GM18505 (cell line): ENCODE results near the gene ZNF385D.

Experiments used
- ATAC-seq: cut with Tn5 transposase; IDR thresholded peaks from one replicate; pipeline ENCODE4 v1.9.1; 2021; ENCODE audit not compliant: unreplicated experiment
- POLR2A ChIP-seq: IDR thresholded peaks from 4 replicates; pipeline ENCODE4 v1.6.1; 2011; ENCODE audit warnings: borderline replicate concordance; ENCODE audit not compliant: insufficient read depth, insufficient read length; ENCODE audit errors: extremely low read depth

The ZNF385D gene

DNA sequence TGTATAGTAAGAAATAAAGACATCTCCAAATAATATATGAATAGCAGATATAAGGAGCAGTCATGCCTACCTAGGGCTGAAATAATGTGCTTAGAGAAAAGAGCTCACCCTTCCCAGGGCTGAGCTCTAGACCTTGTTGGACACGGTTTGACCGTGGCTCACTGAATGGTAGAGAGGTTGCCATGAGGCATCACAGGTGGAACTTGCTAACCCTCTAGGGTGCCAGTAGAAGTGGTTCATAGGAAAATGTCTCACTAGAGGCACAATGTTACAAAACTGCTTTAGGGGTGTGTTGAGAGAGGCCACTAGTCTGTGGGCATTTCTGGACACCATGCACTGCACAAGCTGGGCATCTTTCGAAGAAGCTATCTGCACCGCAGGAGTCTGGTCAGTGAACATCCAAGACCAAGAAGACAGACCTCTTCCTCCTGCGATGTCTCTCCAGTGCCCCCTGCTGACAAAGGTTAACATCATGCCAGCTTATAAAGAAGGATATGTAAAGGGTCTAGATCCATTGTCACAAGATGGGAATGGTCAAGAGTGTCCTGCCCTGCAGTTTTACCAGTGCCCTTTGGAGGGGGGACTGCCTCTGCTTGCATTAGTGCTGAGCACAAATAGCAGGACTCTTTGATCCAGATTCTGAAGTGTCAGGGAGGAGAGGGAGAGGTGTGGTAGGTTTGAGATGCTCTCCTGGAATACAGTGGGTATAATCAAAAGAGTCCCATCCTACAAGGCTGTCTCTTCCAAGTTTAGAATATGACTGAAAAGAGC lies 266.8 kb downstream of the ZNF385D start:
- no peak for ATAC-seq
- TF ChIP-seq POLR2A: no peak

DNA sequence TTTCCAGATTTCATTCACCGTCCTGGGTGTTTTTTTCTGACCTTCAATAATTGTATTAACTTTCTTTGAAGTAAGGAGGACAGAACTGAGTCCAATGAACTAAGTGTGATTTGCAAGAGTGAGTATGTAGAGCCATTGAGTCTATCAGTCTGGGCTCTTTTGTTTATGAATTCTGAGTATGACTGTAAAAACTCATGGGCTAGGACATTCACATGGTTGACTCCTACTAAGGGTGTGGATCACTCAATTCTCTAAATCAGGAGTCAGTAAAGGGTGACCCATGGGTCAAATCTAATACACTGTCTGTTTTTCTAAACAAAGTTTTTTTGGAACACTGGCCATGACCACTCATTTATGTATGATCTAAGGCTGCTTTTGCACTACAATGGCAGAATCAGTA lies 269.0 kb downstream of the ZNF385D start:
- ATAC-seq: no peak

DNA sequence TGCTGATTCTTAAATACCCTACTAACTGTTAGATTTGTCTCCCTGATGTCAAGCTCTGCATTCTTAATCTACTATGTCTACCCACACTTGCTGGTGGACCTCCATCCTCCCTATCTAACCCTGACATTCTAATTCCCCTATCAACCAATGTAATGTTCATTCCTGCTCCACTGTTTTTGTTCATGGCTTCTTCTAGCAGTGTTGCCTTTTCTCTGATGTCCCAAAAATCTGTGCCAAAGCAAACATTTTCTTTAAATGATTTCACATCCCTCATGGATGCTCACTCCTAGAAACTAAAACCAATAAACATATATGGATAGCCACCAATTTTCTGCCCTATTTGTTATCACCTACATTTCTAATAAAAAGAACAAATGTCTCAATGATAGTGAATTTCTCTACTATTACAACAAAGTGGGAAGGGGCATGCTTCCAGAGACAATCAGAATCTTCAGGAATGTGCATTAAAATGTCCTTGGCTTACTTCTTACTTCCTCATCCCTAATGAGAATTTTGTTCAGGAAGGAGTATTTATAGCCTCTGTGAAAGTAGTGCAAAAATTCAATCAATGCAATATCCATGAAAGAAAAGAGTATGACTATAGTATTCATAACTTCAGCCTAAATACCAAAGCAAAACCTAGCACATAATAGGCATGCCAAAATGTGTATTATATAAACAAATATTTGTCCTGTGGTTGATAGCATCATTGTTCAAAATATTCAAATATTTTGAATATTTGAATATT lies 273.3 kb downstream of the ZNF385D start:
- TF ChIP-seq POLR2A: no peak
- ATAC-seq: no peak

More for the DNA sequence above, 269.0 kb downstream of the ZNF385D start:
- TF ChIP-seq POLR2A: no peak

DNA sequence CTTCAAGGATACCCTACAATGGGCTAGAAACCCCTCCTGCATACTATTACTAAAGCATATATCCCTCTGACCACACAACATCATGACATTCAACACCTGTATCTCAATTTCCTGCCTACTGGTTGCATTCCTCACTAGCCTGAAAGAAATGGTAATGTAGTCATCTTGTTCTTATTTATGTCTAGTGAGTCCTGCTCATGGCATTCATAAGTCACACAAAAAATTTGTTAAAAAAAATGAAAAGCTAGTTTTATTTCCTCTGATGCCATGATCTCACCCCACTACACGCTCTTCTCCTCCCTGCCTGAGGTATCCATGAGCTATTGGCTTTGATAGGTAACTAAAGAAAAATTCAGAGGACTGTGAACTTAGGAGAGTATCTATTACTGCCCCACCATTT lies 284.5 kb downstream of the ZNF385D start:
- ATAC-seq: no peak
- no peak for TF ChIP-seq POLR2A

DNA sequence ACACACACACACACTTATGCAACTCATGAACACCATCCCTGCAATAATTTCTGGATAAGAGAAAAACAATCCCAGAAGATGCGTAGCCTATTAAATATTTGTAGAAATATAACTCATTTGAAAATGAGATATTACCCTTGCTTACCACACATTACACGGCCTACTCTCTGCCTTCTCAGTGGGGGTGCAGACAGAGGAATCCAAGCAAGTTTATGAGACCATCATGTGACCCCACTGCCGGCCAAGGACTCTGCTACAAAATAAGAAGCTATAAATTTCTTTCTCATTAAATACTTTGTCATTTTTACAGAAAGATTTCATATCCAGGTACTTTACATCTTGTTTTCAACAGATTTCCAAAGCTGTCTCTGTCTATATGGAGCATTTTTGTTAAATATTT lies 286.3 kb downstream of the ZNF385D start:
- ATAC-seq: no peak
- no peak for TF ChIP-seq POLR2A

DNA sequence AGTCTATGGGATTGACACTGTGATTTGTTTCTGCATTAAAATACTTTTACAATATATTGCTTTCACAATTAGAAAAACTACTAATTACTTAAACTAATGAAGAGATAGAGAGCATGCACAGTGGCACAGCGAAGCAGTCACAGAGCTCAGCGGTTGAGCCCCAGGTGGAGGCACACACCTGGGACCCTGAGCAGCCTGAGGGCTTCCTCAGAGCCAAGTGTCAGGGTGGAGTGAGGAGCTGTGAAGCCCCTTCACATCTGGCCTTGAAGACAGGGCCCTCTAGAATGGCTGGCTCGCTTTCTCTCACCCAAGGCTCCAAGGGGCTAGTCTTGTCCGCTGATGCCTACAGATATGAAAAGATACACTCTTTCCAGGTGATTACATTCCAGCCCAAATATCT lies 287.7 kb downstream of the ZNF385D start:
- ATAC-seq: no peak
- no peak for TF ChIP-seq POLR2A

DNA sequence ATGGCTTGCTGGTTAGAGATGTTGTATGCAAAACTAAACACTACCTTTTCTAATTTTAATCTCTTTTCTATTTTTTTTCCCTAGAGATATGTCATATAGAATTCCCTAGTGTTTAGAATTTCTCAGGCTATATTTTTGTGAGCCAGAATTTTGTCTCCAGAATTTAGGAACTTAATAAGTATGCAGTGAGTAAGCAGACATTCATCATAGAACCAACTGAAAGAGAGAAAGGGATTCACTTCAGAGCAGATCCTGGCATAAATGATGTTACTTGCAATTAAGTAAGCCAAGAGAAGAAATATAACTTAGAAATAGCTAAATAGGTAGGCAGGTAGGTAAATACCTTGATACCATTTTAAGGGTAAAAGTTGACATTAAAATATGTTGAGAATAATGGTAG lies 288.9 kb downstream of the ZNF385D start:
- no peak for ATAC-seq
- TF ChIP-seq POLR2A: no peak

DNA sequence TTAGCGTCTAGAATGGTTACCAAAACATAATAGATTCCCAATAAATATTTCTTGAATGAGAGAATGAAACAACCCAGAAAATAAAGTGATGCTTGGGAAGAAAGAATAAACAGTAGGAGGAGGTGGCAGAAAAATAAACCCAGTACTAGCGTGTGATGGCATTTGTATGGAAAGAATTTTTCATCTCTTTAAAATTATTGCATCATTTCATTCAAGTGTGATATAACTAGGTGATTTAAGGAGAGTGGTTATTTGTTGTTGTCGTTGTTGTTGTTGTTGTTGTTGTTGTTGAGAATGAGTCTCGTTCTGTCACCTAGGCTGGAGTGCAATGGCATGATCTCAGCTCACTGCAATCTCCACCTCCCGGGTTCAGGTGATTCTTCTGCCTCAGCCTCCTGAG lies 293.9 kb downstream of the ZNF385D start:
- no peak for TF ChIP-seq POLR2A
- no peak for ATAC-seq

DNA sequence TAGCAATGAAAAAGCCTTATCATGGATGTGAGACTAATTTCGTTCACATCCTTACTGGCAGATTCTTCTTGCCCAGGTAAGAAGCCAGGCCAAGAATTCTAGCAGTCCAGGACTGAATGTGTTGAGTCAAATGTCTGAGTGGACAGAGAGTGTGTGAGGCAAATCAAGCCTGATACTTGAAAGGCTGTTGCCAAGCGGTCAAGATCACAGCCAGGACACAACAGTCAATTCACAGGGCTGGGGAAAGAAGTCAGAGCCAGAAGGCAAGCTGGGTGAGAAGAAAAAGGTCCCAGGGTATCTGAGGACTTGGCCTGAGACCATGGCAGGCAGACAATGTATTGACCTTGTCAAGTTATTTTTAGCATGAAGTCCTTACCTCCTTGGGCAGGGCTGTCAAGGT lies 301.3 kb downstream of the ZNF385D start:
- no peak for ATAC-seq
- no peak for TF ChIP-seq POLR2A

DNA sequence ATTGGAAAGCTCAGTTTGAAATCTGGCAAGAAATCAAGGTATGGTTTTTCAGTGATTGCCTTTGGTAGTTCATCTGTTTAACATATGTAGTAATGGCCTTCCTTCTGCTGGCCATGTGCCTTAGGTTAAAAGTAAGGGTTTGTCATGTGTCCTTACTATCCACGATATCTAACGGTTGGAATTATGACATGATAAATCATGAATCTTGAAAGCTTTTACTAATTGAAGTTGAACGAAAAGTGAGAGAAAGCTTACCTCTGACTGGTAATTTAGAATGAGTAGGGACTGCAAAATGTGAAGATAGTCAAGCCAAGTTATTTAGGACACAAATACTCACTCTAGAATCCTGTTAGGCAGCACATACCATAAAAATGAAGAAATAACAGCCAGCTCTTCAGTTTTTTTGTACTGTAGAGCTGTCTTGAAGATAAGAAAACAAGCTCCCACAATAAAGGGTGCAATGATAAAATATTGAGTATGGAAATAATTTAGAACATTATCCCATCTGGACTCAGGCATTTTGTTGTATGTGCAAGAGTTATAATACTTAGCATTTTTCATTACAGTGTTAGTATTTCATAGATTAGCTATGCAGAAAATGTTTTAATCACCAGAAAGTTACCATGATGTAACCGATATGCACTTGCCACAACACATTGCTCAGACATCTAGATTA lies 303.4 kb downstream of the ZNF385D start:
- TF ChIP-seq POLR2A: no peak
- ATAC-seq: no peak

DNA sequence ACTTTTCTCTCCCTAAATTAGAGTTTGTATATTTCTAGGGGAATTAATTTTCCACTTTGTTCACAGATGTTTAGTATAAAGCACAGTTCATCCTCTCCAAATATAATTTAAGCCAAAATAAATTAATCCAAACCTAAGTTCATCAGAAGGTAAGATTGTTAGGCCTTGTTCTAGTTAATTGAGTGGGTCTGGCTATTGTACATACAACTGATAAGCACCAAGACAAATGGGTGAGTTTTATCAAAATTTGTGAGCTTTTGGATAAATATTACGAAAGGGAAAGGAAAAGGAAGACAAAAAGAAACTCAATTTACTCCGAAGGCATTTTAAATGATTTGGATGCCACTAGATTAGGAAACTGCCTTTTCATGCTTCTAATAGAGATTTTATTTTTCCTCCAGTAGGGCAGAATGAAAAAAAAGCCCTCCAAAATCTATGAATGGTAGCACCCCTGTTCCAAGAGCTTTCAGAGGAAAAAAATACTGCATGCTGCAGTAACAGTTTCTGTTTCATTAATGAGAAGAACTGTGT lies 304.0 kb downstream of the ZNF385D start:
- TF ChIP-seq POLR2A: no peak
- no peak for ATAC-seq

DNA sequence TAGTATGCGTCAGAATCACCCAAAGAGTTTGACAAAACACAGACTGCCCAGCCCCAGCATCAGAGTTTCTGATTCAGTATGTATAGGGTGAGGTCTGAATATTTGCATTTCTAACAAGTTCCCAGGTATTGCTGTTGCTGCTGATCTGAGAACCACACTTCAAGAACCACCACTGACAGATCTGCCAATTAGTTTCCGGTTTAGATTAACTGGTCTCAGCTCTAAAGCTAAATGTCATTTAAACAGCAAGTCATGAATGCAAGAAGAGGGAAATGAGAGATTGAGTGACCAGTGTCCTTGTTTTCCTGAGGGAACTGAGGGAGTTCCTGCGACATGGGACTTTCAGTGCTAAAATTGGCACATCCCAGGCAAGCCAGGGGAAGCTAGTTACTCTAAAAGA lies 305.0 kb downstream of the ZNF385D start:
- no peak for TF ChIP-seq POLR2A

DNA sequence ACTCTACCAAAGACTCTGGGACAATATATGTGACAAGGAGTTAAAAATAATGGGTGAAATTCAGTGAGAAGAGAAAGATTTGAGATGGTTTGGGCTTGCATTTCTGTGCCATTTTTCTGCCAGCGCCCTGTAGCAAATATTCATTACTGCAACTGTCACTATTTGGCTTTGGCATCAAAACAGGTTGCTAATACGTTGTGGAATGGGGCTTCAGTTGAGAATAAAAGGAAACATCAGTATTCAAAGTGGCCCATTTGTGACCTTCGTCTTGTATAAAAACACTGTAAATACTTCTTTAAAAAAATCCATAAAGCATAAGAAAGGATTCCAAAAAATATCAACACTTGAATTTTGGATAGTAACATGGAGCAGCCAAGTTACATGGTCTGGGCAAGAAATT lies 309.2 kb downstream of the ZNF385D start:
- no peak for TF ChIP-seq POLR2A
- no peak for ATAC-seq

More for the DNA sequence above, 305.0 kb downstream of the ZNF385D start:
- ATAC-seq: no peak
